Loucy (cell line): Measurements from ENCODE around the gene TUBA4A.

Experiments
- H2AFZ ChIP-seq: fragments of 200-600 bp; sonication (generic); 2 replicates; pipeline ENCODE4 v1.6.0; 2016; ENCODE audit warnings: antibody characterized with exemption, mild to moderate bottlenecking, low read length, moderate library complexity
- H3F3A ChIP-seq: fragments of 200-600 bp; 2 replicates; pipeline ENCODE4 v1.6.0; 2016; ENCODE audit warnings: antibody characterized with exemption, low read depth, mild to moderate bottlenecking
- H3K27me3 ChIP-seq: fragments of 200-600 bp; sonication (generic); 2 replicates; pipeline ENCODE4 v1.6.1; 2014; ENCODE audit warnings: low read length, mild to moderate bottlenecking; ENCODE audit not compliant: insufficient read depth, poor library complexity, severe bottlenecking
- H3K36me3 ChIP-seq: fragments of 200-600 bp; sonication (generic); 2 replicates; pipeline ENCODE4 v1.6.1; 2016; ENCODE audit warnings: low read length; ENCODE audit not compliant: insufficient read depth
- H3K4me1 ChIP-seq: fragments of 200-600 bp; sonication (generic); 2 replicates; pipeline ENCODE4 v1.5.1; 2014; ENCODE audit warnings: low read length, mild to moderate bottlenecking; ENCODE audit not compliant: insufficient read depth, poor library complexity, severe bottlenecking
- H3K4me2 ChIP-seq: fragments of 200-600 bp; sonication (generic); 2 replicates; pipeline ENCODE4 v1.6.0; 2014; ENCODE audit warnings: antibody characterized with exemption, low read length, low read depth, mild to moderate bottlenecking; ENCODE audit not compliant: poor library complexity, severe bottlenecking
- H3K4me3 ChIP-seq: fragments of 200-600 bp; sonication (generic); 2 replicates; pipeline ENCODE4 v1.5.1; 2014; ENCODE audit warnings: low read length, mild to moderate bottlenecking, mixed read lengths; ENCODE audit not compliant: poor library complexity, severe bottlenecking
- H3K79me2 ChIP-seq: fragments of 200-600 bp; sonication (generic); 2 replicates; pipeline ENCODE4 v1.6.1; 2014; ENCODE audit warnings: low read length; ENCODE audit not compliant: insufficient read depth
- H3K9ac ChIP-seq: fragments of 200-600 bp; sonication (generic); 2 replicates; pipeline ENCODE4 v1.6.0; 2014; ENCODE audit warnings: mild to moderate bottlenecking, low read depth, low read length, moderate library complexity; ENCODE audit not compliant: poor library complexity, severe bottlenecking
- H3K9me2 ChIP-seq: fragments of 200-600 bp; sonication (generic); replicated peaks from 2 replicates; pipeline ENCODE4 v1.6.1; 2016; ENCODE audit warnings: low read depth, low read length, mixed read lengths
- H3K9me3 ChIP-seq: fragments of 200-600 bp; sonication (generic); 2 replicates; pipeline ENCODE4 v1.6.1; 2014; ENCODE audit warnings: mild to moderate bottlenecking, antibody characterized with exemption, low read length, low read depth; ENCODE audit not compliant: insufficient read depth
- H4K20me1 ChIP-seq: fragments of 200-600 bp; sonication (generic); 2 replicates; pipeline ENCODE4 v1.6.0; 2014; ENCODE audit warnings: antibody characterized with exemption, low read length, mild to moderate bottlenecking; ENCODE audit not compliant: insufficient read depth, poor library complexity, severe bottlenecking
- CTCF ChIP-seq: fragments of 200-600 bp; sonication (generic); conservative IDR thresholded peaks from 2 replicates; pipeline ENCODE4 v1.5.1; 2014; ENCODE audit warnings: mild to moderate bottlenecking, antibody characterized with exemption, low read length
- EZH2phosphoT487 ChIP-seq: fragments of 200-600 bp; IDR thresholded peaks from 2 replicates; pipeline ENCODE4 v1.6.1; 2018; ENCODE audit warnings: antibody characterized with exemption, mild to moderate bottlenecking, moderate library complexity, borderline replicate concordance

TUBA4A gene

DNA sequence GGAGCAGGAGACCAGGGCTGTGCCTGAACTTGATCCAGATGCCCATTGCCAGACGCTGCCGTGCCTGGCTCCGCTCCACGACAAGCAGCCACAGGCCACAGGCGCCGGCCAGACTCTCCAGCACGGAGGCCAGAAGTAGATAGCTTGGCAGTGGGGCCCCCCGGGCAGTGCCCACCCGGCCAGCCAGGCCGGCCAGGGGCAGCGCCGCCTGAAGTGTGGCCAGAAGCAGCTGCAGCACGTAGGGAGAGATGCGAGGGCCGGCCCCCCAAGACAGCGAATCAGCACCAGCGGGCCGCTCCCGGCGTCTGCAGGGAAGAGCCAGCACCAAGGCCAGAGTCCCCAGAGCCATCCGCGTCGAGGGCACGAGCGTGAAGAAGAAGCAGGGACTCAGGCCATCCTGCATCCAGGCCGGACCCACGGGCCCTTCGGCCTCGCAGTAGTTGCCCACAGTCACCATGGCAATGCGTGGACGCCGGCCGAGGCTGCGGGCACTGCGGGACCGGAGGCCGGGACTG is 35.4 kb downstream of the TUBA4A start:
- TF ChIP-seq CTCF: no peak
- TF ChIP-seq EZH2phosphoT487: no peak
- Histone ChIP-seq H3K9ac (no peak overlapping the region), H3K9me2 (no peaks in the 10 kb centered on the region), H3K79me2 (no peaks in the 10 kb centered on the region), H4K20me1 (no peaks in the 10 kb centered on the region), H3K36me3 (peaks cover 28% of the 10 kb centered on the region; the same call in 1 of the 2 replicates), H3F3A (no peaks in the 10 kb centered on the region), H3K4me3 (peak overlapping the region; percentile 33), H3K4me1 (peaks cover 10% of the 10 kb centered on the region), H3K27me3 (no peaks in the 10 kb centered on the region), H2AFZ (no peak overlapping the region), H3K4me2 (peak overlapping the region; percentile 60), H3K9me3 (no peaks in the 10 kb centered on the region)

GRCh38 chr2:219216535-219216915 is 37.2 kb downstream of the TUBA4A start:
- Histone ChIP-seq H3K9ac (no peak overlapping the region), H3K9me3 (no peaks in the 10 kb centered on the region), H3K36me3 (peaks cover 14% of the 10 kb centered on the region; the same call in 1 of the 2 replicates), H3K9me2 (no peaks in the 10 kb centered on the region), H3K27me3 (no peaks in the 10 kb centered on the region), H2AFZ (no peak overlapping the region), H4K20me1 (no peaks in the 10 kb centered on the region), H3K4me2 (no peak overlapping the region), H3F3A (no peaks in the 10 kb centered on the region), H3K4me3 (no peak overlapping the region), H3K4me1 (peaks cover 10% of the 10 kb centered on the region), H3K79me2 (no peaks in the 10 kb centered on the region)
- TF ChIP-seq EZH2phosphoT487 (no peak), CTCF (no peak)

DNA sequence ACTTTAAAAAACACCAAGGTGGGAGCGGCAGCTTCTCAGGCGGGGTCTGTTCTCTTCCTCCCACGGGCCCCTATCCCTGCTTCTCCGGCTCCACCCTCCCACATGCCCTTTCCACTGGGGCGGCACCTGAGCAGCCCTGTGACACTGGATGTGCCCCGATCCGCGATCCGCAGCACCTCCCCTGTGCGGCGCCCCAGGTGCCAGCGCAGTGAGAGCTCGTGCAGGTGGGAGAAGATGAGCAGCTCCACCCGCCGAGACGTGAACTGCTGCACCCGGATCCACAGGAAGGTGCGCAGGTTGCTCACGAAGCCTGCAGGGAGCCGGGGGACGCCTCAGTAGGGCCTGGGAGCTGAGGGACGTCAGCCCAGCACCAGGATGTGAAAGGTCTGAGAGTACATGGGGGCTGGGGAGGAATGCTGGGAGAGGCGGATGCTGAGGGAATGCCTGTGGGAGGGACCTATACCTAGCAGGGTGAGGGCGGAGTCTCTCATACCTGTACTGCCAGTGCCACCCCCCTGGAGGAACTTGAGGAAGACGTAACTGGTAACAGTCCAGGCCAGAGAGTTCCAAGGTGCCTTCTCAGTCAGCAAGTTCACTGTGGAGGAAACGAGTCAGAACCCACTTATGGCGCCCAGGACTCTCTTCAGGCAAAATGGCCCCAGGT is 37.7 kb downstream of the TUBA4A start:
- peaks cover 10% of the 10 kb centered on the region for H3K4me1 ChIP-seq
- H4K20me1 ChIP-seq: no peaks in the 10 kb centered on the region
- no peaks in the 10 kb centered on the region for H3K9me2 ChIP-seq
- H3K4me2 ChIP-seq: no peak overlapping the region
- no peak overlapping the region for H3K4me3 ChIP-seq
- no peak overlapping the region for H2AFZ ChIP-seq
- no peaks in the 10 kb centered on the region for H3K27me3 ChIP-seq
- H3K9me3 ChIP-seq: no peaks in the 10 kb centered on the region
- TF ChIP-seq EZH2phosphoT487 (no peak), CTCF (no peak)
- H3K79me2 ChIP-seq: no peaks in the 10 kb centered on the region
- no peaks in the 10 kb centered on the region for H3F3A ChIP-seq
- H3K9ac ChIP-seq: no peak overlapping the region
- peaks cover 9% of the 10 kb centered on the region; the same call in 1 of the 2 replicates for H3K36me3 ChIP-seq
